K562 (cell line): Measurements from ENCODE around the gene SIGMAR1.

Experiments used
- EZH2 ChIP-seq: IDR thresholded peaks from 2 replicates; pipeline ENCODE4 v1.6.1; 2012; ENCODE audit warnings: low read depth, mild to moderate bottlenecking, inconsistent platforms, low read length, borderline replicate concordance
- HMG20B ChIP-seq: fragments of 250-450 bp; sonication (Bioruptor Pico); IDR thresholded peaks from 2 replicates; pipeline ENCODE4 v1.5.0; 2021; ENCODE audit warnings: mild to moderate bottlenecking
- KAT8 ChIP-seq: fragments of 450-650 bp; IDR thresholded peaks from 2 replicates; pipeline ENCODE4 v1.6.1; 2016; ENCODE audit warnings: low read depth, mild to moderate bottlenecking
- KDM4B ChIP-seq, 2 experiments: fragments of 450-650 bp in 1 of 2; sonication (generic) in 1 of 2; IDR thresholded peaks; 2 replicates each; pipeline ENCODE4 v1.6.1; 2016 to 2017; ENCODE audit warnings: borderline replicate concordance in 2 of 2, antibody characterized with exemption in 1 of 2, low read depth in 1 of 2, mild to moderate bottlenecking in 1 of 2
- RBM22 ChIP-seq: fragments of 200-400 bp; formaldehyde crosslinking; IDR thresholded peaks from 2 replicates; pipeline ENCODE4 v1.6.1; 2018; ENCODE audit warnings: low read length, low read depth; ENCODE audit not compliant: poor library complexity, severe bottlenecking
- SP2 ChIP-seq: IDR thresholded peaks from 2 replicates; pipeline ENCODE4 v1.6.1; 2011; ENCODE audit warnings: mild to moderate bottlenecking, low read depth, low read length, moderate library complexity; ENCODE audit not compliant: poor library complexity, severe bottlenecking; ENCODE audit errors: extremely low read depth
- SRF ChIP-seq, 2 experiments: fragments of 250-450, 450-650 bp in 1 of 2; sonication (Bioruptor Pico) in 1 of 2; sonication (generic) in 1 of 2; formaldehyde crosslinking; IDR thresholded peaks; 2 replicates each; pipeline versions ENCODE4 v1.5.0 to v1.5.1; 2020 to 2022; ENCODE audit warnings: mild to moderate bottlenecking in 1 of 2, missing genetic modification reagents in 1 of 2
- ZNF143 ChIP-seq: sonication (generic); formaldehyde crosslinking; IDR thresholded peaks from 2 replicates; pipeline ENCODE4 v1.9.0; 2022; ENCODE audit warnings: mild to moderate bottlenecking, missing genetic modification reagents
- ZNF76 ChIP-seq: fragments of 250-450 bp; sonication (Bioruptor Pico); IDR thresholded peaks from 2 replicates; pipeline ENCODE4 v1.4.0; 2020; ENCODE audit warnings: mild to moderate bottlenecking, moderate library complexity, borderline replicate concordance
- TF ChIP-seq, protein P1 (sequence below): sonication (generic); formaldehyde crosslinking; IDR thresholded peaks from 2 replicates; pipeline ENCODE4 v1.8.1; 2023; ENCODE audit warnings: mild to moderate bottlenecking, missing genetic modification reagents, moderate library complexity
- TF ChIP-seq, protein P2 (sequence below), 2 experiments: fragments of 450-650 bp; formaldehyde crosslinking in 1 of 2; IDR thresholded peaks; 2 replicates each; pipeline versions ENCODE4 v1.4.0 to v1.6.1; 2014 to 2020; ENCODE audit warnings: mild to moderate bottlenecking in 2 of 2, borderline replicate concordance in 1 of 2, low read depth in 1 of 2
- TF ChIP-seq, protein P3 (sequence below), 3 experiments: IDR thresholded peaks in 2 of 3; conservative IDR thresholded peaks in 1 of 3; 2 replicates each; pipeline ENCODE4 v1.5.1; 2011 to 2012; ENCODE audit warnings: low read length in 3 of 3, mild to moderate bottlenecking in 3 of 3, control low read depth in 2 of 3, improper control_type of control experiment in 1 of 3, inconsistent platforms in 1 of 3, low read depth in 1 of 3, mixed read lengths in 1 of 3, moderate library complexity in 1 of 3; ENCODE audit not compliant: insufficient read depth in 2 of 3
- TF ChIP-seq, protein P4 (sequence below), 2 experiments: IDR thresholded peaks; 2 replicates each; pipeline ENCODE4 v1.6.1; 2012; ENCODE audit warnings: improper control_type of control experiment in 2 of 2, low read depth in 2 of 2, low read length in 2 of 2, borderline replicate concordance in 1 of 2

DNA sequence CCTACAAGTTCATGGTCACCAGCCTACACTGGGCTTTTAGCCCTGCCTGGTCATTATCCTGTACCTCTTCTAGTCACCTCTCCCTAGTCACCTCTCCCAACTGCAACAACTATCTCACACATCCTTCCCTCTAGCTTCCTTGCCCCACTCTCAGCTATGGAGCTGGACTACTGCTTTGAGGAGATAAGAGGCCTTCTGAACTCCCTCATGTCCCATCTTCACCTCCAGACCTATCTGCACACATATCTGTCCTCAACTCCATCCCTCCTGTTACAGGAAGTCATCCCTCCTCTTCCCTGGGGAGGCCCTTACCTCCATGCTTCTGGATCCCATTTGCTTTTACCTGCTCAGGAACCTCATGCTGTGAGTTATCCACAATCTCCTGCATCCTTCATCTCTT lies 31.4 kb downstream of the SIGMAR1 start:
- no peak for TF ChIP-seq ZNF143 (CRISPR knock-in tag)
- TF ChIP-seq, protein P1, sequence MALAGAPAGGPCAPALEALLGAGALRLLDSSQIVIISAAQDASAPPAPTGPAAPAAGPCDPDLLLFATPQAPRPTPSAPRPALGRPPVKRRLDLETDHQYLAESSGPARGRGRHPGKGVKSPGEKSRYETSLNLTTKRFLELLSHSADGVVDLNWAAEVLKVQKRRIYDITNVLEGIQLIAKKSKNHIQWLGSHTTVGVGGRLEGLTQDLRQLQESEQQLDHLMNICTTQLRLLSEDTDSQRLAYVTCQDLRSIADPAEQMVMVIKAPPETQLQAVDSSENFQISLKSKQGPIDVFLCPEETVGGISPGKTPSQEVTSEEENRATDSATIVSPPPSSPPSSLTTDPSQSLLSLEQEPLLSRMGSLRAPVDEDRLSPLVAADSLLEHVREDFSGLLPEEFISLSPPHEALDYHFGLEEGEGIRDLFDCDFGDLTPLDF (CRISPR knock-in tag), result no peak
- TF ChIP-seq KAT8, result no peak
- no peak for TF ChIP-seq KDM4B (IDR thresholded peaks at IDR 0.05; ENCODE audit: borderline replicate concordance in 2 of 2, low read depth in 1 of 2)
- no peak for TF ChIP-seq SP2
- TF ChIP-seq, protein P2, sequence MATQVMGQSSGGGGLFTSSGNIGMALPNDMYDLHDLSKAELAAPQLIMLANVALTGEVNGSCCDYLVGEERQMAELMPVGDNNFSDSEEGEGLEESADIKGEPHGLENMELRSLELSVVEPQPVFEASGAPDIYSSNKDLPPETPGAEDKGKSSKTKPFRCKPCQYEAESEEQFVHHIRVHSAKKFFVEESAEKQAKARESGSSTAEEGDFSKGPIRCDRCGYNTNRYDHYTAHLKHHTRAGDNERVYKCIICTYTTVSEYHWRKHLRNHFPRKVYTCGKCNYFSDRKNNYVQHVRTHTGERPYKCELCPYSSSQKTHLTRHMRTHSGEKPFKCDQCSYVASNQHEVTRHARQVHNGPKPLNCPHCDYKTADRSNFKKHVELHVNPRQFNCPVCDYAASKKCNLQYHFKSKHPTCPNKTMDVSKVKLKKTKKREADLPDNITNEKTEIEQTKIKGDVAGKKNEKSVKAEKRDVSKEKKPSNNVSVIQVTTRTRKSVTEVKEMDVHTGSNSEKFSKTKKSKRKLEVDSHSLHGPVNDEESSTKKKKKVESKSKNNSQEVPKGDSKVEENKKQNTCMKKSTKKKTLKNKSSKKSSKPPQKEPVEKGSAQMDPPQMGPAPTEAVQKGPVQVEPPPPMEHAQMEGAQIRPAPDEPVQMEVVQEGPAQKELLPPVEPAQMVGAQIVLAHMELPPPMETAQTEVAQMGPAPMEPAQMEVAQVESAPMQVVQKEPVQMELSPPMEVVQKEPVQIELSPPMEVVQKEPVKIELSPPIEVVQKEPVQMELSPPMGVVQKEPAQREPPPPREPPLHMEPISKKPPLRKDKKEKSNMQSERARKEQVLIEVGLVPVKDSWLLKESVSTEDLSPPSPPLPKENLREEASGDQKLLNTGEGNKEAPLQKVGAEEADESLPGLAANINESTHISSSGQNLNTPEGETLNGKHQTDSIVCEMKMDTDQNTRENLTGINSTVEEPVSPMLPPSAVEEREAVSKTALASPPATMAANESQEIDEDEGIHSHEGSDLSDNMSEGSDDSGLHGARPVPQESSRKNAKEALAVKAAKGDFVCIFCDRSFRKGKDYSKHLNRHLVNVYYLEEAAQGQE (IDR thresholded peaks at IDR 0.05; ENCODE audit: borderline replicate concordance), result no peak
- TF ChIP-seq, protein P2 (CRISPR knock-in tag; IDR thresholded peaks at IDR 0.05; ENCODE audit: low read depth), result no peak
- no peak for TF ChIP-seq EZH2
- TF ChIP-seq, protein P3, sequence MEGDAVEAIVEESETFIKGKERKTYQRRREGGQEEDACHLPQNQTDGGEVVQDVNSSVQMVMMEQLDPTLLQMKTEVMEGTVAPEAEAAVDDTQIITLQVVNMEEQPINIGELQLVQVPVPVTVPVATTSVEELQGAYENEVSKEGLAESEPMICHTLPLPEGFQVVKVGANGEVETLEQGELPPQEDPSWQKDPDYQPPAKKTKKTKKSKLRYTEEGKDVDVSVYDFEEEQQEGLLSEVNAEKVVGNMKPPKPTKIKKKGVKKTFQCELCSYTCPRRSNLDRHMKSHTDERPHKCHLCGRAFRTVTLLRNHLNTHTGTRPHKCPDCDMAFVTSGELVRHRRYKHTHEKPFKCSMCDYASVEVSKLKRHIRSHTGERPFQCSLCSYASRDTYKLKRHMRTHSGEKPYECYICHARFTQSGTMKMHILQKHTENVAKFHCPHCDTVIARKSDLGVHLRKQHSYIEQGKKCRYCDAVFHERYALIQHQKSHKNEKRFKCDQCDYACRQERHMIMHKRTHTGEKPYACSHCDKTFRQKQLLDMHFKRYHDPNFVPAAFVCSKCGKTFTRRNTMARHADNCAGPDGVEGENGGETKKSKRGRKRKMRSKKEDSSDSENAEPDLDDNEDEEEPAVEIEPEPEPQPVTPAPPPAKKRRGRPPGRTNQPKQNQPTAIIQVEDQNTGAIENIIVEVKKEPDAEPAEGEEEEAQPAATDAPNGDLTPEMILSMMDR (IDR thresholded peaks at IDR 0.05 in 2 of 3, conservative IDR thresholded peaks at IDR 0.05 in 1 of 3; ENCODE audit: insufficient read depth in 2 of 3, low read depth in 1 of 3, low read length in 3 of 3), result no peak
- TF ChIP-seq, protein P4, sequence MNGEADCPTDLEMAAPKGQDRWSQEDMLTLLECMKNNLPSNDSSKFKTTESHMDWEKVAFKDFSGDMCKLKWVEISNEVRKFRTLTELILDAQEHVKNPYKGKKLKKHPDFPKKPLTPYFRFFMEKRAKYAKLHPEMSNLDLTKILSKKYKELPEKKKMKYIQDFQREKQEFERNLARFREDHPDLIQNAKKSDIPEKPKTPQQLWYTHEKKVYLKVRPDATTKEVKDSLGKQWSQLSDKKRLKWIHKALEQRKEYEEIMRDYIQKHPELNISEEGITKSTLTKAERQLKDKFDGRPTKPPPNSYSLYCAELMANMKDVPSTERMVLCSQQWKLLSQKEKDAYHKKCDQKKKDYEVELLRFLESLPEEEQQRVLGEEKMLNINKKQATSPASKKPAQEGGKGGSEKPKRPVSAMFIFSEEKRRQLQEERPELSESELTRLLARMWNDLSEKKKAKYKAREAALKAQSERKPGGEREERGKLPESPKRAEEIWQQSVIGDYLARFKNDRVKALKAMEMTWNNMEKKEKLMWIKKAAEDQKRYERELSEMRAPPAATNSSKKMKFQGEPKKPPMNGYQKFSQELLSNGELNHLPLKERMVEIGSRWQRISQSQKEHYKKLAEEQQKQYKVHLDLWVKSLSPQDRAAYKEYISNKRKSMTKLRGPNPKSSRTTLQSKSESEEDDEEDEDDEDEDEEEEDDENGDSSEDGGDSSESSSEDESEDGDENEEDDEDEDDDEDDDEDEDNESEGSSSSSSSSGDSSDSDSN (IDR thresholded peaks at IDR 0.05; ENCODE audit: borderline replicate concordance in 1 of 2, low read depth in 2 of 2, low read length in 2 of 2), result no peak
- no peak for TF ChIP-seq SRF (CRISPR knock-in tag; IDR thresholded peaks at IDR 0.05)
- TF ChIP-seq RBM22, result no peak
- no peak for TF ChIP-seq HMG20B (CRISPR knock-in tag)
- TF ChIP-seq ZNF76 (CRISPR knock-in tag), result no peak
